ENCODE data around the gene SSBP3.

GRCh38 chr1:54188291-54188690 lies 217.9 kb downstream of the SSBP3 start:
- no peak for TF ChIP-seq CTCF (optimal IDR thresholded peaks at IDR 0.05 in 1 of 3, IDR thresholded peaks at IDR 0.05 in 1 of 3, conservative IDR thresholded peaks at IDR 0.05 in 1 of 3; ENCODE audit: extremely low read depth in 1 of 3, insufficient read depth in 2 of 3, low read length in 3 of 3)
- no peak for TF ChIP-seq EZH2 (IDR thresholded peaks at IDR 0.05; ENCODE audit: low read length)
